K562 (cell line): Measurements from ENCODE around the gene INPP5D. TPM values are rescaled to one million over a fixed set of nuclear protein-coding genes. Genes with fewer than 3 reads are reported as not detected.

Experiments
- CXXC5 ChIP-seq: fragments of 250-450 bp; sonication (Bioruptor Pico); IDR thresholded peaks from 2 replicates; pipeline ENCODE4 v1.8.0; 2022; ENCODE audit warnings: inconsistent platforms, mild to moderate bottlenecking, moderate library complexity
- ETS1 ChIP-seq: conservative IDR thresholded peaks from 2 replicates; pipeline ENCODE4 v1.6.1; 2011; ENCODE audit warnings: low read depth, mild to moderate bottlenecking, low read length; ENCODE audit not compliant: control insufficient read depth
- ETV6 ChIP-seq, 3 experiments: fragments of 150-350 bp in 1 of 3; sonication (generic) in 1 of 3; formaldehyde crosslinking in 1 of 3; IDR thresholded peaks; 2 replicates each; pipeline versions ENCODE4 v1.6.1 to v1.8.0; 2014 to 2022; ENCODE audit warnings: borderline replicate concordance in 2 of 3, low read depth in 2 of 3, antibody characterized with exemption in 1 of 3, low read length in 1 of 3, mild to moderate bottlenecking in 1 of 3, missing genetic modification reagents in 1 of 3
- FOXP4 ChIP-seq: sonication (generic); formaldehyde crosslinking; IDR thresholded peaks from 2 replicates; pipeline ENCODE4 v1.8.0; 2022; ENCODE audit warnings: mild to moderate bottlenecking, missing genetic modification reagents, borderline replicate concordance
- HCFC1 ChIP-seq: IDR thresholded peaks from 2 replicates; pipeline ENCODE4 v1.6.1; 2012; ENCODE audit warnings: low read depth, low read length, improper control_type of control experiment
- HDAC6 ChIP-seq: IDR thresholded peaks from 2 replicates; pipeline ENCODE4 v1.6.1; 2012; ENCODE audit warnings: low read depth, mild to moderate bottlenecking, control low read depth, inconsistent platforms, low read length, moderate library complexity
- HES1 ChIP-seq: fragments of 450-650 bp; IDR thresholded peaks from 2 replicates; pipeline ENCODE4 v1.6.1; 2016; ENCODE audit warnings: low read depth, mild to moderate bottlenecking, moderate library complexity
- HNRNPUL1 ChIP-seq: fragments of 200-400 bp; formaldehyde crosslinking; IDR thresholded peaks from 2 replicates; pipeline ENCODE4 v1.6.1; 2017; ENCODE audit warnings: low read length
- JUNB ChIP-seq: fragments of 450-650 bp; formaldehyde crosslinking; conservative IDR thresholded peaks from 2 replicates; pipeline ENCODE4 v1.4.0; 2020; ENCODE audit warnings: mild to moderate bottlenecking
- NEUROD1 ChIP-seq: fragments of 150-350 bp; IDR thresholded peaks from 2 replicates; pipeline ENCODE4 v1.6.1; 2014; ENCODE audit warnings: borderline replicate concordance, low read length, low read depth; ENCODE audit not compliant: partially characterized antibody
- U2AF1 ChIP-seq: fragments of 200-400 bp; formaldehyde crosslinking; optimal IDR thresholded peaks from 2 replicates; pipeline ENCODE3; 2017; ENCODE audit warnings: mild to moderate bottlenecking, low read depth, low read length, moderate library complexity
- ZBTB11 ChIP-seq, 3 experiments: fragments of 200-800 bp in 1 of 3; fragments of 250-450 bp in 1 of 3; fragments of 450-650 bp in 1 of 3; sonication (Bioruptor Pico) in 1 of 3; sonication (Bioruptor generic) in 1 of 3; formaldehyde crosslinking in 1 of 3; IDR thresholded peaks; 2 replicates each; pipeline versions ENCODE4 v1.6.1 to v1.8.0; 2016 to 2022; ENCODE audit warnings: mild to moderate bottlenecking in 2 of 3, missing genetic modification characterization in 2 of 3, missing compliant biosample characterization in 1 of 3, moderate library complexity in 1 of 3
- ZBTB5 ChIP-seq: fragments of 450-650 bp; IDR thresholded peaks from 2 replicates; pipeline ENCODE4 v1.6.1; 2017; ENCODE audit warnings: antibody characterized with exemption
- ZC3H8 ChIP-seq: fragments of 450-650 bp; IDR thresholded peaks from 2 replicates; pipeline ENCODE4 v1.6.1; 2017
- ZNF133 ChIP-seq: fragments of 250-450 bp; sonication (Bioruptor Pico); IDR thresholded peaks from 2 replicates; pipeline ENCODE4 v1.4.0; 2020; ENCODE audit warnings: mild to moderate bottlenecking
- ZNF239 ChIP-seq: fragments of 250-450 bp; sonication (Bioruptor Pico); IDR thresholded peaks from 2 replicates; pipeline ENCODE4 v1.4.0; 2020; ENCODE audit warnings: mild to moderate bottlenecking
- polyA plus RNA-seq, 8 experiments: library from polyadenylated mRNA; depleted of rRNA in 4 of 8; stranded (reverse) in 5 of 8; unstranded in 3 of 8; fragments of >200 nt; fragmentation: Nextera tagmentation in 2 of 8; fragmentation: Illumina TruSeq in 1 of 8; extraction: Ambion mirVana in 2 of 8; extraction: Trizol in 1 of 8; gene quantifications; 2 replicates each; pipeline versions ENCODE4 v1.2.1 to v1.2.3, GENCODE V29; 2011 to 2014; ENCODE audit warnings: inconsistent platforms in 1 of 8, missing spikeins in 1 of 8
- total RNA-seq, 7 experiments: library from RNA; depleted of rRNA in 6 of 7; stranded (reverse); fragments of >200 nt in 6 of 7; fragmentation: Illumina TruSeq in 2 of 7; extraction: Trizol in 2 of 7; gene quantifications; 2 replicates each; pipeline versions ENCODE4 v1.2.1 to v1.2.3, GENCODE V29; 2011 to 2021; ENCODE audit warnings: low replicate concordance in 1 of 7

The INPP5D gene
- total and polyA plus RNA-seq, 9 of the 15 experiments (the other 6 are each of a cell fraction or from before 2014, with no cell fraction given), result 0.55 to 6.2 (median 2.2) TPM

GRCh38 chr2:233091595-233092375 is 31.6 kb downstream of the INPP5D start (continued):
- TF ChIP-seq FOXP4 (no peak), HDAC6 (no peak), U2AF1 (no peak), CXXC5 (peak; percentile 95), ZNF239 (CRISPR knock-in tag) (no peak), JUNB (no peak), NEUROD1 (peak; percentile 54), ZBTB5 (no peak), HCFC1 (no peak), HES1 (peak; percentile 94), ETV6 (IDR thresholded peaks at IDR 0.05; ENCODE audit: borderline replicate concordance in 1 of 2, low read depth in 2 of 2, low read length in 1 of 2) (0 out of 4 replicates have a peak, but pooled peaks of 1 of the 2 experiments have one; percentile 44), ETV6 (CRISPR knock-in tag; IDR thresholded peaks at IDR 0.05; ENCODE audit: borderline replicate concordance) (no peak), ZC3H8 (no peak), HNRNPUL1 (no peak), ZNF133 (CRISPR knock-in tag) (no peak), ZBTB11 (CRISPR knock-in tag; IDR thresholded peaks at IDR 0.05) (peak in 1 of 3 experiments; percentile 78; a peak in 2 of 6 replicates), ETS1 (no peak; the same call in 1 of the 2 replicates)
